Measurements from ENCODE around the gene ATAD3A. TPM values are rescaled to one million over a fixed set of nuclear protein-coding genes. Genes with fewer than 3 reads are reported as not detected.

ATAD3A gene
- total RNA-seq, 2 experiments from 2014 or later: 32.6 to 33.6 TPM

- ATAC-seq (ENCODE audit: low read depth) (no peak), DNase-seq (no peak)
- Mint-ChIP-seq H3K4me3 (no peak overlapping the region), H3K9me3 (no peaks in the 10 kb centered on the region), H3K36me3 (peaks cover 22% of the 10 kb centered on the region), H3K4me1 (peaks cover 3% of the 10 kb centered on the region), H3K27me3 (no peaks in the 10 kb centered on the region), H3K27ac (no peak overlapping the region)
- POLR2A ChIA-PET: no interaction called here
Observed at GRCh38 chr1:1565340-1565739, 53.4 kb downstream of the ATAD3A start.

GRCh38 chr1:1567152-1567875 is 55.4 kb downstream of the ATAD3A start:
- no peaks in the 10 kb centered on the region for H3K9me3 Mint-ChIP-seq
- DNase-seq: no peak
- no peaks in the 10 kb centered on the region for H3K27me3 Mint-ChIP-seq
- peaks cover 26% of the 10 kb centered on the region for H3K36me3 Mint-ChIP-seq
- ATAC-seq (ENCODE audit: low read depth): no peak
- H3K27ac Mint-ChIP-seq: no peak overlapping the region
- POLR2A ChIA-PET: no interaction called here
- H3K4me1 Mint-ChIP-seq: peaks cover 6% of the 10 kb centered on the region
- H3K4me3 Mint-ChIP-seq: no peak overlapping the region

- no peak for DNase-seq
- POLR2A ChIA-PET: no interaction called here
- H3K36me3 Mint-ChIP-seq: peaks cover 26% of the 10 kb centered on the region
- H3K27ac Mint-ChIP-seq: no peak overlapping the region
- no peak overlapping the region for H3K4me3 Mint-ChIP-seq
- H3K4me1 Mint-ChIP-seq: peaks cover 6% of the 10 kb centered on the region
- no peaks in the 10 kb centered on the region for H3K9me3 Mint-ChIP-seq
- H3K27me3 Mint-ChIP-seq: no peaks in the 10 kb centered on the region
- no peak for ATAC-seq (ENCODE audit: low read depth)
Observed at GRCh38 chr1:1567891-1568291, 55.9 kb downstream of the ATAD3A start.

GRCh38 chr1:1569341-1569740 is 57.4 kb downstream of the ATAD3A start:
- Mint-ChIP-seq H3K9me3 (no peaks in the 10 kb centered on the region), H3K36me3 (peaks cover 24% of the 10 kb centered on the region), H3K4me3 (no peak overlapping the region), H3K27me3 (no peaks in the 10 kb centered on the region), H3K4me1 (peaks cover 11% of the 10 kb centered on the region), H3K27ac (no peak overlapping the region)
- POLR2A ChIA-PET: no interaction called here
- DNase-seq: no peak
- ATAC-seq (ENCODE audit: low read depth): no peak

DNA sequence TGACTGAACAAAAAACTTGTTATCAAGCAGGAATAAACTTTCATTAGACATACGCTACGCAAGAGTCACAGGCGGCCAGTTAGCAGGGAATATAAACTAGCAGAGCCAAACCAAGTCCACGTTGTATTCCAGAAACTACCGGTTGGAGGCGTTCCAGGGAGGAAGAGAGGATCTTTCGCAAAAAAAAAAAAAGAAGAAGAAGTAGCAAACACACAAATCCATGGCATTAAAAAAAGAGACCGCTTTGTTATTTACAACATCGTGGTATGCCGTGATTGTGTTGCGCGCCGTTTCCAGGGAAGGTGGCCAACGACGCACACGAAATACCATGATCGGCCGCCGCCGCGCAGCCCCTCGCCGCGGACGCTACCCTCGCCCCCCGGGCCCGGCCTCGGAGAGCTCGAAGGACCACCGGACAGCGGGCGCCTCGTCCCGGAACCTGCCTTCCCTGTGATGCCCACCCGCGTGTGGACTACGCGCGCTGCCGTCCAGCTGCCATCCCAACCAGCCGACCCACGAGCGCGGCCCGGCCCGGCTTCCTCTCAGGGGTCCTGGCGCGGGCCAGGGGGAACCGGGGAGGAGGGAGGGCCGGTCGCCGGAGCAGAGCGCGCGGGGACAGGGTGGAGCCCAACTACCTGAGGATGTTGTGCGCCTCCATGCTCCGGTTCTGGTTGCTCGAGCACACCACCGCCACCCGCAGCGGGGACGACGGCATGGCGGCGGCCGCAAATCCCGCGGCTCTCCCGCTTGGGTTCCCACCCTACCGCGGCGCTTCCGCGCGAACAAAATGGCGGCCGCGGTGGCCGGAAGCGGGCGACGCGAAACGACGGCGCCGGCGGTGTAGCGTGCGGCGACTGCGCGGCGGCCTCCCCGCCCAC is 62.1 kb downstream of the ATAD3A start:
- POLR2A ChIA-PET: interaction anchor here (1.1 to 2.7 kb wide), 2 partner anchors 41 to 56 kb away, joined by 3 to 12 read pairs; partner anchors contain the start of gene MIB2
- Mint-ChIP-seq H3K27ac (peak overlapping the region; percentile 100), H3K9me3 (no peaks in the 10 kb centered on the region), H3K27me3 (no peaks in the 10 kb centered on the region), H3K4me3 (peak overlapping the region; percentile 94), H3K4me1 (peaks cover 18% of the 10 kb centered on the region), H3K36me3 (peaks cover 11% of the 10 kb centered on the region)
- peak; percentile 93 for DNase-seq
- peak; percentile 78 for ATAC-seq (ENCODE audit: low read depth)

DNA sequence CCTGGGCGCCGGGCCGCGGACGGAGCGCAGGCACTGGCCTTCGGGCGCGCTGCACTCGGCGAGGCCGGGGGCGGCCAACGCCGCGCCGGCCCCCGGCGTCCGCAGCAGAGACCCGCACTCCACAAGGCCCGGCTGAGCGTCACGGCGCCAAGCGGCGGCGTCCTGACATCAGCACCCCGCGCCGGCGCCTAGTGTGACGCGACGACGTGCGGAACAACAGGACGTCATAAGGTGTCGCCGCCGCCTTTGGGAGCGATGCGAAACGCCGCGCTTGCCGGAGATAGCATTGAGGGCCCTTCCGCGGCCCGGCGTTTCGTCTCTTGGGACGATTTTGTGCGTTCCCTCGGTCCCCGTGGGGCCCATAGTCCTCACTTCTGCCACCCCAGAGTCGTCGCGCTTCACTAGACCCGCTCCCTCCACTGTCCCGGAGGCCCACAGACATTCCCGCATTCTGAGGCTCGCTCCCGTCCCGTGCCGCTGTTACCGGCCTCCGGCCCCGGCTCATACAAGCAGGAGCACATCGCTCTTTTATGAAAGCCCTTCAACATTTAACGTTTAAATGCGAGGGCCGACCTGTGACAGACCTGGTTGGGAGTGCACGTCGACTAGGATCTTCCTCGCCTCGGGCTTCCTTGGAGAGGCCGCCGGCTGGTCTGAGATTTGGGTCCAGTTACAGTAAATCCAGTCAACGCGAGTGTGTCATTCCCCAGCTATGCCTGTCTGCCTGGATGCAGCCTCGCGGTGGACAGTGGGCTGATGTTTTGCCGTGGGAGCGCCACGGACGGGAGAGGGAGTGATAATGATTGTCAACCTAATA is 63.0 kb downstream of the ATAD3A start, which contains the start of gene SSU72:
Gene SSU72 (minus strand): TSS at position 143 of the 817 bp plus-strand sequence. CDS start 306 bp downstream, outside the sequence.
- POLR2A ChIA-PET: interaction anchor here (0.8 to 2.7 kb wide), 3 partner anchors 40 to 55 kb away, joined by 3 to 12 read pairs (median 3); partner anchors contain the start of gene MIB2
- Mint-ChIP-seq H3K9me3 (no peaks in the 10 kb centered on the region), H3K36me3 (peaks cover 11% of the 10 kb centered on the region), H3K4me1 (peaks cover 16% of the 10 kb centered on the region), H3K27ac (peak within 1 kb of the TSS; percentile 100), H3K27me3 (no peaks in the 10 kb centered on the region), H3K4me3 (peak within 1 kb of the TSS; percentile 97)
- DNase-seq (peak; percentile 97), ATAC-seq (ENCODE audit: low read depth) (peak; percentile 91)

DNA sequence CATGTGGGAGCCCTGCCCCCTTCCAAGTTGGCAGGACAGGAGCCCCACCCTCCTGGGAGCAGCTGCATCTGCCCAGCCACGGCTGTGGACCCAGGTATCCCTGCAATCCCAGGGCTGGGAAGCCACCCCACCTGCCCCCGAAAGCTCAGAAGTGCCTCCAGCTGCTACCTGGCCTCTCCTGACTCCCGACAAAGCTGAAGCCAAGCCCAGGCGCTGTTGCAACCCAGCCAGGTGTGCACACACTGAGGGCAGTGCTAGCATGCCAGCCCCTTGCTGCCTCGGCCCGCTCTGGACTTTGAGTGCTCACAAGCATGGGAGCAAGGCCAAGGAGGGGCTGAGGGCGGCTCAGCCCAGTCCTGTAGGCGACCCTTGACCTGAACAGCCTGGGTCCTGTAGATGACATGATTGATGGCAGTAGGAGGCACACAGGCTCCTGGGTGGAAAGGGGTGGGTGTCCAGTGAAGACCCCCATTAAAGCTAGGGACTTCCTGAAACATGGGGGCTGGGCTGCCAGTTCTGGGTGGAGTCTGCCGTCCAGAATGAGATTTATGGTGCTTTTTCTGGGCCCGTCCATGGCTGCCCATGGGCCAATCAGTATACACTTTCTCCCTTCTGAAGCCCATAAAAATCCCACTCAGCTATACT is 65.5 kb downstream of the ATAD3A start:
- no peak overlapping the region for H3K27ac Mint-ChIP-seq
- no peak for DNase-seq
- H3K36me3 Mint-ChIP-seq: peaks cover 5% of the 10 kb centered on the region
- no peak for ATAC-seq (ENCODE audit: low read depth)
- H3K4me1 Mint-ChIP-seq: peaks cover 12% of the 10 kb centered on the region
- POLR2A ChIA-PET: interaction anchor here (1.9 kb wide), 1 partner anchor 9 kb away, joined by 5 read pairs; no protein-coding TSS in a partner anchor
- no peak overlapping the region for H3K4me3 Mint-ChIP-seq
- peaks cover 7% of the 10 kb centered on the region for H3K27me3 Mint-ChIP-seq
- no peaks in the 10 kb centered on the region for H3K9me3 Mint-ChIP-seq

DNA sequence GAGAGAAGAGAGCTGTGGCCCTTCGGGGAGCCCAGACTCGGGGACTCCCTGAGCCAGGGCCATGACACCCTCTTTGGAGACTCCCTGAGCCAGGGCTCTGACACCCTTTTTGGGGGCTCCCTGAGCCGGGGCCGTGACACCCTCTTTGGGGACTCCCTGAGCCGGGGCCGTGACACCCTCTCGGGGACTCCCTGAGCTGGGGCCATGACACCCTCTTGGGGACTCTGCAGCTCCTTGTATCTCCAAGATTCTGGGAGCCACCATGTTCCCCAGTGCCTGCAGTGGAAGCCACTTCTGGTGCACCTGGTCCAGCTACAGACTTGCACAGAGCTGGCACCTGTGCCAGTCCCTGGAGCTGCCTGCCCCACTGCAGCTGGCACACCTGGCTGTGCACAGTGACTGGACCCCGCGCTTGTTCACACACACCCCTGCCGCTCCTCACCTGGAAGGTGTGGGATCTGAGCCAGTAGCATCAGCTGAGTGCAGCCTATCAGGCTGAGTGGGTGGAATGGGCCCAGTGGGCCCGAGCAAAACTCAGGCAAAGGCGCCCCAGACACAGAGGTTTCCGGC is 66.5 kb downstream of the ATAD3A start:
- Mint-ChIP-seq H3K4me3 (no peak overlapping the region), H3K4me1 (peaks cover 10% of the 10 kb centered on the region), H3K9me3 (no peaks in the 10 kb centered on the region), H3K27me3 (peaks cover 7% of the 10 kb centered on the region), H3K27ac (no peak overlapping the region), H3K36me3 (peaks cover 4% of the 10 kb centered on the region)
- DNase-seq (no peak), ATAC-seq (ENCODE audit: low read depth) (no peak)
- POLR2A ChIA-PET: interaction anchor here (0.5 to 1.9 kb wide), 2 partner anchors 8 to 52 kb away, joined by 3 to 5 read pairs; no protein-coding TSS in a partner anchor

GRCh38 chr1:1582585-1583346 is 70.8 kb downstream of the ATAD3A start:
- Mint-ChIP-seq H3K4me3 (no peak overlapping the region), H3K36me3 (no peaks in the 10 kb centered on the region), H3K9me3 (no peaks in the 10 kb centered on the region), H3K27me3 (peaks cover 18% of the 10 kb centered on the region), H3K4me1 (peaks cover 4% of the 10 kb centered on the region), H3K27ac (no peak overlapping the region)
- ATAC-seq (ENCODE audit: low read depth) (no peak), DNase-seq (no peak)
- POLR2A ChIA-PET: interaction anchor here (1.1 kb wide), 1 partner anchor 11 kb away, joined by 3 read pairs; no protein-coding TSS in a partner anchor

DNA sequence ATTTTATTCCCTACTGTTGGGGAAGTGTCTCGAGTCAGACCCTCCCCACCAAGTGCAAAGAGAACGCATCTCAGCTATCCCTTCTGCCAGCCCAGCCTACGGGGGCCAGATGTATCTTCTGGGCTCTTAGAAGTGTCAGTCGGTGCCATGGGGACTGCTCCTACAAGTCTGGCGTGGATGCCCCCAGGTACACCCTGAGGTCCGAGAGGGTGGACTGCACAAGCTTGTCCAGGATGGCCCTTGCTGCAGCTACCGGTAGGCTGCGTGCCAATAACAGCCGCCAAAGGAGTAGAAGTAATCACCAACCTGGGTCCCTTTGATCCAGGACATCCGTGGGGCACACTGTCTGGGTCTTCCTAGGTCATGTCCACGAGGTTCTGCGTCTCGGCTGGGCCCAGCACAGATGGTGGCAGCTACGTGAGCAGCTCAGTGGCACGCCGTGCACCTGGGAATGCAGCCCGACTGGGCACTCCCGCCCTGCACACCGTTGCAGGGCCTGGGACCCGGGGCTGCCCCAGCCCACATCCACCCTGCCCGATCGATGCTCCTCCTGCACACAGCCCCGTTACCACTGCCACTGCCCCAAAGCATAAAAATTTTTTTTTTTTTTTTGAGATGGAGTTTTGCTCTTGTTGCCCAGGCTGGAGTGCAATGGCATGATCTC is 71.5 kb downstream of the ATAD3A start:
- no peaks in the 10 kb centered on the region for H3K36me3 Mint-ChIP-seq
- H3K4me3 Mint-ChIP-seq: no peak overlapping the region
- peaks cover 4% of the 10 kb centered on the region for H3K4me1 Mint-ChIP-seq
- ATAC-seq (ENCODE audit: low read depth) (no peak), DNase-seq (no peak)
- H3K27me3 Mint-ChIP-seq: peaks cover 18% of the 10 kb centered on the region
- no peaks in the 10 kb centered on the region for H3K9me3 Mint-ChIP-seq
- POLR2A ChIA-PET: interaction anchor here (0.7 to 1.1 kb wide), 2 partner anchors 12 to 27 kb away, joined by 3 read pairs; no protein-coding TSS in a partner anchor
- H3K27ac Mint-ChIP-seq: no peak overlapping the region

Data from activated naive CD8-positive, alpha-beta T cell treated with anti-CD3 and anti-CD28 coated beads, Interleukin-2, amount 10 ng/mL, durations not matched to agents 7 days and 5 days (primary cell).